Kidney epithelial cell (primary cell): Measurements from ENCODE around the gene PDZD7. TPM values are rescaled to one million over a fixed set of nuclear protein-coding genes. Genes with fewer than 3 reads are reported as not detected.
A peak's percentile ranks its signal among the peaks of the same experiment; 100 is the strongest.

Experiments
- DNase-seq: peaks from one replicate; pipeline ENCODE4 v3.0.0-alpha.2; 2010; ENCODE audit warnings: low read depth
- H3K27me3 ChIP-seq: 2 replicates; pipeline ENCODE4 v1.6.0; 2011; ENCODE audit warnings: low read length; ENCODE audit not compliant: control insufficient read depth, insufficient read depth
- H3K36me3 ChIP-seq: 2 replicates; pipeline ENCODE4 v1.5.1; 2011; ENCODE audit warnings: low read length; ENCODE audit not compliant: control insufficient read depth, insufficient read depth
- H3K4me3 ChIP-seq: 2 replicates; pipeline ENCODE4 v1.5.1; 2011; ENCODE audit warnings: low read depth, mild to moderate bottlenecking, control low read depth, low read length
- total RNA-seq: library from RNA; depleted of rRNA; stranded (reverse); fragments of >200 nt; gene quantifications from 2 replicates; pipeline ENCODE4 v1.2.3, GENCODE V29; 2015
- TF ChIP-seq, protein P1 (sequence below): IDR thresholded peaks from 2 replicates; pipeline ENCODE4 v1.5.1; 2011; ENCODE audit warnings: mild to moderate bottlenecking, moderate library complexity, low read length, control low read depth, inconsistent platforms; ENCODE audit not compliant: insufficient read depth, poor library complexity, severe bottlenecking

Gene PDZD7
- total RNA-seq = 1.2 and 3.5 TPM in 2 replicates

DNA sequence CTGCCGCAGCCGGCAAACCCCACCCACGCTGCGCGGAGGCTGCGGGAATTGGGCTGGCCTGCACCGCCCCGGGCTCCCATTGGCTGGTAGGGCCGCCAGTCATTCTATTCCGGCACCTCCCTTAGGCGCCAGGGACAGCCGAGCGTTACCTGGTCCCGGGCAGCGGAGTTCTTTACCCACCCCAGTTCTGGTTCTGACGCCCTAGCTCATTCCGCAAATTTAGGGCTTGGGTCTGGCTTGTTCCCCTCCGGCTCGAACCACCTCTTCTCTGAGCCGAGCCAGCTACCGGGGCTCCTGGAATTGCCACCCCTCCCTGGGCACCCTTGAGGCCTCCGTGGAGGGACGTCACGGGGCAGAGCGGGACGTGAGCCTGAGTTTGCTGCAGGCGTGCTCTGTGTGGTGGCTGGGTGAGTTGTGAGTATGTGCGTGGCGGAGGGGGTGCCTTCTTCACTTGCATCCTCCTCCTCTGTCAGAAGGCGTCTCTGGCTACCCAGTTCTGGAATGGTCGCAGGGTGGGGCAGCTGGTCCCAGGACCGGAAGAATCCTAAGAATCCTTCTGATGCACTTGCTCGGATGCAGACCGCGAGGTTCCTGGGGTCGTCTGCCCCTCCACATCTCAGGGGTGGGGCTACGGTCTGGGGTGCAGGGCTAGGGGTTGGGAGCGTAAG, at the start of gene PDZD7, which contains the start of gene SFXN3:
PDZD7 (minus strand) TSS at position 2 of the 668 bp plus-strand sequence. CDS start 910 bp downstream, outside the sequence.
SFXN3 (plus strand) TSS at position 107 of the 668 bp plus-strand sequence. CDS start 3,461 bp downstream, outside the sequence.
- no peak for DNase-seq
- TF ChIP-seq, protein P1, sequence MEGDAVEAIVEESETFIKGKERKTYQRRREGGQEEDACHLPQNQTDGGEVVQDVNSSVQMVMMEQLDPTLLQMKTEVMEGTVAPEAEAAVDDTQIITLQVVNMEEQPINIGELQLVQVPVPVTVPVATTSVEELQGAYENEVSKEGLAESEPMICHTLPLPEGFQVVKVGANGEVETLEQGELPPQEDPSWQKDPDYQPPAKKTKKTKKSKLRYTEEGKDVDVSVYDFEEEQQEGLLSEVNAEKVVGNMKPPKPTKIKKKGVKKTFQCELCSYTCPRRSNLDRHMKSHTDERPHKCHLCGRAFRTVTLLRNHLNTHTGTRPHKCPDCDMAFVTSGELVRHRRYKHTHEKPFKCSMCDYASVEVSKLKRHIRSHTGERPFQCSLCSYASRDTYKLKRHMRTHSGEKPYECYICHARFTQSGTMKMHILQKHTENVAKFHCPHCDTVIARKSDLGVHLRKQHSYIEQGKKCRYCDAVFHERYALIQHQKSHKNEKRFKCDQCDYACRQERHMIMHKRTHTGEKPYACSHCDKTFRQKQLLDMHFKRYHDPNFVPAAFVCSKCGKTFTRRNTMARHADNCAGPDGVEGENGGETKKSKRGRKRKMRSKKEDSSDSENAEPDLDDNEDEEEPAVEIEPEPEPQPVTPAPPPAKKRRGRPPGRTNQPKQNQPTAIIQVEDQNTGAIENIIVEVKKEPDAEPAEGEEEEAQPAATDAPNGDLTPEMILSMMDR = no peak

DNA sequence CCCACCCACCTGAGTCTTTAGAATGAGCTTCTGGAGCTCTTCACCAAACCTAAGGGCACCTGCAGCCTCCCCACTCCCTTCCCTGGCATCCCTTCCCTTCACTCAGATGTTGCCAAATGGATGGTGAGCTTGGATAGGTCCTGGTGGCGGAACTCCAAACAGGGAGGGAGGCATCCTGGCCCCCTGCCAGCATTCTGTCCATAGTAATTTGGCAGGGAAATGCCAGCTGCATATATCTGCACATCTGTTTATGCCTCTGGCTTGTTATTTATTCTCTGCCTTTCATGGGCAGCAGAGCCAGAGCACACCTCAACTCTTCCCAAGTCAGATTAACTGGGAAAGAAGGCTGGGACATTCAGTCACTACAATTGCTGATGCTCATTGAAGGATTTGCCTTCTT, 48.9 kb upstream of the PDZD7 start:
- no peak for DNase-seq
- Histone ChIP-seq H3K27me3 (peaks cover 29% of the 10 kb centered on the region), H3K36me3 (no peaks in the 10 kb centered on the region), H3K4me3 (no peak overlapping the region)
- TF ChIP-seq, protein P1 = no peak

More for the DNA sequence above, at the start of gene PDZD7, which contains the start of gene SFXN3:
- no peaks in the 10 kb centered on the region for H3K27me3 ChIP-seq
- H3K36me3 ChIP-seq = no peaks in the 10 kb centered on the region
- peak within 1 kb of the TSS; percentile 71 for H3K4me3 ChIP-seq

DNA sequence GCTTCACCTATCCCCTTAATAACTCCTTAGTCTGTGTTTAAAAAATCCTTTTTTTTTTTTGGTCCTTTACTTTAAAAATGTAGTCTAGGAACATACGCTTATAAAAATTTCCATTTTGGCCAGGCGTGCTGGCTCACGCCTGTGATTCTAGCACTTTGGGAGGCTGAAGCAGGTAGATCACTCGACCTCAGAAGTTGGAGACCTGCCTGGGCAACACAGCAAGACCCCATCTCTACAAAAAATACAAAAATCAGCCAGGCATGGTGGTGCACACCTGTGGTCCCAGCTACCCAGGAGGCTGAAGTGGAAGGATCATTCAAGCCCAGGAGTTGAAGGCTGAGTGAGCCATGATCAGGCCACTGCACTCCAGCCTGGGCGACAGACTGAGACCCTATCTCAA, 45.7 kb upstream of the PDZD7 start:
- Histone ChIP-seq H3K27me3 (peaks cover 47% of the 10 kb centered on the region), H3K36me3 (no peaks in the 10 kb centered on the region), H3K4me3 (no peak overlapping the region)
- no peak for DNase-seq
- TF ChIP-seq, protein P1 = no peak

DNA sequence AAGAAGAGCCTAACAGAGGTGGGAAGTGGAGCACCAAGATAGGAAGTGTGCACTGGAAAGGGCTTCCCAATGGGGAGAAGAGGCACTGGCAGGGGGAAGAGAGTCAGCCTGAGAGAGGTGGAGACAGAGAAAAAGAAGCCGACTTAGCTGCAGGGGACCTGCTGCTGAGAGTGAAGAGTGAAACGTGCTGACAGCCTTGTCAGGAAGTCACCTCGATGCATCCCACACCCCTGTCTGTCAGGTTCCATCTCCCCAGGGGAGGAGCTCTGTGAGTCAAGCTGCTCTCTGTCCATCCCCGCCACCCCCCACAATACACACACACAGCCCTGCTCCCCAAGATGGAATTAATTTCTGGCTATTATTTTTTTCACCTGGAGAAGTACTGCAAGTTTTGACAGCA, 44.8 kb upstream of the PDZD7 start:
- TF ChIP-seq, protein P1 = no peak
- H3K27me3 ChIP-seq = peaks cover 47% of the 10 kb centered on the region
- no peaks in the 10 kb centered on the region for H3K36me3 ChIP-seq
- H3K4me3 ChIP-seq = no peak overlapping the region
- no peak for DNase-seq

DNA sequence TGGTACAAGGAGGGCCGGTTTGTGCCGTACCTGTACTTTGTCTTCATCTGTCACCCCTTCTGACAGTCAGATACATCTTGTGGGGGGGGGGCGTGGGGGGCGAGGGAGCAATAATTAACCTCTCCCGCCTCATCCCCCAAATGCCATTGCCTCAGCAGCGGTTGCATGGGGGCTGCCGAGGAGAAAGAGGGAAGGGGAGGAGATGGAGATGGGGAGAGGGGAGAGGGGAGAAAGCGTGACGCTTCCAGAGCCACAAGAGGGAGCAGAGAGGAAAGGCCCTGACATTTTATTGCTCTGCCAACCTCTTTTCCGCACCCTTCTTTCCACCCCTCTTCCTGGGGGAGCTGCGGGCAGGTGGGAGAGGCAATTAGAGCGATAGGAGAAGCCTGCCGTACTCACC, 42.7 kb upstream of the PDZD7 start:
- TF ChIP-seq, protein P1 = no peak
- no peak for DNase-seq
- peaks cover 42% of the 10 kb centered on the region for H3K27me3 ChIP-seq

DNA sequence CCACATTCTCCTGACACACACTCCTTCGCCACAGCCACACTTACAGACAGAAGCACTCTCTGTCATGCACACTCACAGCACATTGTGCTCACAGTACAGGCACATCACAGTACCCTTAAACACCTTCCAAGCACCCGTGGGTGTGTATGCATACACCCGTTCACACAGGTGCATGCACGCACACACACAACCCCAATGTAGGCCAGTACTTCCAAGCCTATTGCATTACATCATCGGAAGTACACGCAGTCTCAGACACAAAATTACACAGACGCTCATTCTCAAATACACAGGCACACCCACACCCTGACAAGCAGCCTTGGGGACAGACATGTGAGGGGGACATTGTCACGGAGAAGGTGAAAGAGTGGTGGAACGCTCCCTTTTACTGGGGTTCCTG, 42.0 kb upstream of the PDZD7 start:
- TF ChIP-seq, protein P1 = no peak
- Histone ChIP-seq H3K4me3 (no peak overlapping the region), H3K36me3 (no peaks in the 10 kb centered on the region), H3K27me3 (peaks cover 42% of the 10 kb centered on the region)
- DNase-seq = no peak

More for the DNA sequence above, 42.7 kb upstream of the PDZD7 start:
- H3K36me3 ChIP-seq = no peaks in the 10 kb centered on the region
- no peak overlapping the region for H3K4me3 ChIP-seq
